HL-60/S4 treated with retinoic acid at 250 ng/mL for 4 days and 3 days (cell line): ENCODE measurements around the gene PRR13.

ENCODE experiments used
- in situ Hi-C: fragments of 300-500 bp; cut with MboI; formaldehyde crosslinking; loops from 2 replicates; pipeline ENCODE4 v1.7.0; 2022; ENCODE audit warnings: low sequenced_read_pairs

PRR13 gene

DNA sequence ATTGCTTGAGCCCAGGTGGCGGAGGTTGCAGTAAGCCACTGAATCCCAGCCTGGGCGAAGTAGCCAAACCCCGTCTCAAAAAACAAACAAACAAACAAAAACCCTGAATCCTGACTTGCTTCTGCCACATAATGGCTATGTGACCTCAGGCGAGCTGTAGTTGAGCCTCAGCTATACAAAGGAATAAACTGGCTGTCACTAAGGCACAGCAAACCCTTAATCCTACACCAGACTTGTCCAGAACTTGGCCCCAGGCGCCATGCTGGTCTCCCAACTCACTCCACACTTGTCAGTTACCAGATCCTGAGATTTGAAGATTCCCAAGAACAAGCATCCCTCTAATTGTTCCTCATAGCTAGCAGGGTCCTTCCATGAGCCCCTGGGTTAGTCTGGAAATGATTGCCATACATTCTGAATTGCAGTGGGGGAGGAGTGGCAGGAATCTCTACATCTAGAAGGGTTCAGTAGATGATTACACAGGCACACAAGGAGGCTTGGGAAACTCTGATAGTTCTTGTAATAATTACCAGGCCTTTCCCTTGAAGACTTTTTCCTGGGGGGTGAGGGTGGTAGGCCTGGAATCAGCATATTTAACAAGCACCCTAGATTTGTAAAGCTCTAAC, 47.8 kb downstream of the PRR13 start:
- in situ Hi-C loops, result no loop called here

DNA sequence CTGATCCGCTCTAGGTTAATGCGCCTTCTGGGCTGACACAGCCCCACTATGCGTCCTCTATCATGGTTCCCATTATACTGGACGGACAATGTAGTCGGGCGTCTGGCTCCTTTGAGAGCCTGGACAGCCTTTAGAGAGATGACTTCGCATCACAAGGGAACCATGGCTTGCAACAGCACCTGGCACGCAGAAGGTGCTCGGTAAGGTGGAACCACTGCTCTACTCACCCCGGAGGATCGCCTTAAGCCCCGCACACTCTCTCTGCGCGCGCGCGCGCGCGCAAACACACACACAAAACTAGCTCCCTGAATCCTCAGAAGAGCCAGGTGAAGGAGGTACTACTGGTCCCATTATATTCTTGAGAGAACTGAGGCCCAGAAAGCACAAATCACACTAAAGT, 50.7 kb downstream of the PRR13 start:
- in situ Hi-C loops, result no loop called here

DNA sequence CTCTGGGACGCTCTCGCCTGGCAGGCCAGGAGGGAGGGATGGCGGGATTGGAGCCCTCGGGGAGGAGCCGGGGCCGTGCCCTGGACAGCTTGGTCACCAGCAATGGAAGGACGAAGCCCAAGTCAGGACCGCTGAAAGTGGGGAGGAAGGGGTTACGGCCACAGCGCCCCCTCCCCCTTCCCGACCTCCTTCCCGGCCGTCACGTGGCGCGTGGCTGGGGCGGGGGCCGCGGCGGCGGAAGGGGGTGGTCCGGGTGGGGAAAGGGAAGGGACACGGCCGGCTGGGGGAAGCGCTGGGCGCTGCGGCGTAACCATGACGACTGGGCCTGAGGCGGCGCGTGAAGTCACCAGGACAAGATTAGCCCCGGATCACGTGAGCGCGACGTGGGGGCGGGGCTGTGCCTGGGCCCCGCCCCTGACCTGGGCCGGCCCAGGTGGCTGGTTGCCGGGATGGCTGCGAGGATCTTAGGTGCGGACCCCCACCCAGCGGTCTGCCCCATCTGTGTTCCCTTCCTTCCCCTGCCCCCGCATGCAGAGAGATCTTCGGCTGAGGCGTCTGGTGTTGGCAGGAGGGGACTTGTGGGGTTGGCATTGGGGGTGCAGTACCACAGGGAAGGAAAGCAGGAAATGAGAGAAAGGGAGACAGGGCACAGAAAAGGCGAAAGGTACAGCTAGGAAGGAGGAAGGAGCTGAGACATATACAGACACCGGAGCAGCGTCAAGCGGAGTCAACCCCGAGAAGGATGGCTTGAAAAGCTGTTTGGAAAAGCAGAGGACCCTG, 51.5 kb downstream of the PRR13 start:
- in situ Hi-C loops, result no loop called here

- in situ Hi-C loops, result no loop called here
These were observed 52.3 kb downstream of the PRR13 start for GRCh38 chr12:53493610-53494391.
